SK-MEL-5 (cell line): Measurements from ENCODE around the gene THRB. TPM values are rescaled to one million over a fixed set of nuclear protein-coding genes. Genes with fewer than 3 reads are reported as not detected.

ENCODE experiments used
- DNase-seq: peaks from one replicate; pipeline ENCODE4 v3.0.0-alpha.2; 2016; ENCODE audit warnings: low read depth, low spot score
- in situ Hi-C: cut with HindIII; loops from 2 replicates; pipeline ENCODE4 v1.10.0; 2016; ENCODE audit warnings: low sequenced_read_pairs, high pct_unique_total_duplicates, low pct_unique_long_range_greater_than_20kb
- total RNA-seq: library from RNA; depleted of rRNA; stranded (reverse); fragments of >200 nt; shearing (Covaris generic); gene quantifications from 2 replicates; pipeline ENCODE4 v1.2.3, GENCODE V29; 2014

Gene THRB
- total RNA-seq, 1 experiment from 2014 or later, result 0.16 TPM

DNA sequence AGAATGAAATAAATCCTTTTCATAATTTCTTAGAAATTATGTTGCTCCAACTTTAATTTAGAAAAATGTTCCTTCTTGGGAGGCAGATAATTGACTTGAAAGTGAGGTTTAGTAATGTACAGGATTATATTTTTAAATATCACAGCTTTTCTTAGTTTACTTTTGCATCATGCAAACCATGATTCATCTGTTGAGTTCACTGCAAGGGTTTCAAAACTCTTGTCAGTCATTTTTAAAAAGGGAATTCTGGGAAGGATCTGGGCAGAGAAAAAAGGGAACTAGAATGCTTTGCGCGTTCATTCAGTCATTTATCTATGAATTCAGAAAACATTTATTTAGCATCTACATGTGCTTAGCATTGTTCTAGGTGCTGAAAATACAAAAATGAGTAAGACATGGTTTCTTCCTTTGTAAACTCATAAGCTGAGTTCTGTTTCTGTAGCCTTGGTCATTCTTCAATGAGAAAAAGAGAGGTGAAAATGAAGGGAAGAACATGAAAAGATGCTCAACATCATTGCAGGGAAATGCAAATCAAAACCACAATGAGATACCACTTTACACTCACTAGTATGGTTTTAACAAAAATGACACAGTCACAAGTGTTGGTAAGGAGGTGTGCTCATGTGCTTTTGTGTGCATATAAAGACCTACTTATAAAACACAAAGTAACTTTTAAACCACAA lies 340.5 kb downstream of the THRB start:
- in situ Hi-C loops, result no loop called here
- DNase-seq, result no peak

DNA sequence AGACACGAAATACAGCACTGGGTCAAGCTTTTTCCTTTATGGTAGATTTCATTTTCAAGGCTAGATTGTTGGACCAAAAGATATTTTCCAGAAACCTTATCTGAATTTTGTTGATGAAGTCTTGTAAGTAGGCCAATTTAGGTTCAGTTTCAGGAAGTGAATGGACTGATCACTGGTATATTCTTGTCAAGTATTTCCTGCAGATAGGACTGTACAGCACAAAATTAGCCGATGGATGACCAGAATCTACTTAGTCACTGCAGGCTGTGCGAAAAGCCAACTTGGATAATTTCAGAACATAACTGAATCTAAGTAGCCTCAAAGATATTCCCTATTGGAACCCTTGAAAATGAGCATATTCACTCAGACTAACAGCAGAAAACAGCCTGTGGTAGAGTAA lies 343.1 kb downstream of the THRB start:
- in situ Hi-C loops, result no loop called here
- no peak for DNase-seq

DNA sequence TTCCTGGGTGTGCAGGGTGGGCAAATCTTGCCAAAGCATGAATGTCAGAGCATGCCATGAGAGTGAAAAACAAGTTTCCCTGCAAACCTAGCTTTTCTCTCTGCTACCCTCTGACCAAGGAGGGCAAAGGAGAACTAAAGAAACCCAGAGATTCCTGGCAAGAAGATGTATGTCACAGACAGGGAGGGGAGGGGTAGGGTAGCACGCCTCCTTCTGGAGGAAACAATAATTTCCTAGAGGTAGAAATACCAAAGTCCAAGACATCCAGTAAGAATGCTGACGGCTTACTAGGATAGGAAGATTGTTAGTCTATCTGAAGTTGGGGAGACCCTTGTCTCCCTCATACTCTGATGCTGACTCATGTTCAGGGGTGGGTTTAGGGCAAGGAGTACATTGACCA lies 345.6 kb downstream of the THRB start:
- peak; percentile 55 for DNase-seq
- in situ Hi-C loops, result no loop called here

DNA sequence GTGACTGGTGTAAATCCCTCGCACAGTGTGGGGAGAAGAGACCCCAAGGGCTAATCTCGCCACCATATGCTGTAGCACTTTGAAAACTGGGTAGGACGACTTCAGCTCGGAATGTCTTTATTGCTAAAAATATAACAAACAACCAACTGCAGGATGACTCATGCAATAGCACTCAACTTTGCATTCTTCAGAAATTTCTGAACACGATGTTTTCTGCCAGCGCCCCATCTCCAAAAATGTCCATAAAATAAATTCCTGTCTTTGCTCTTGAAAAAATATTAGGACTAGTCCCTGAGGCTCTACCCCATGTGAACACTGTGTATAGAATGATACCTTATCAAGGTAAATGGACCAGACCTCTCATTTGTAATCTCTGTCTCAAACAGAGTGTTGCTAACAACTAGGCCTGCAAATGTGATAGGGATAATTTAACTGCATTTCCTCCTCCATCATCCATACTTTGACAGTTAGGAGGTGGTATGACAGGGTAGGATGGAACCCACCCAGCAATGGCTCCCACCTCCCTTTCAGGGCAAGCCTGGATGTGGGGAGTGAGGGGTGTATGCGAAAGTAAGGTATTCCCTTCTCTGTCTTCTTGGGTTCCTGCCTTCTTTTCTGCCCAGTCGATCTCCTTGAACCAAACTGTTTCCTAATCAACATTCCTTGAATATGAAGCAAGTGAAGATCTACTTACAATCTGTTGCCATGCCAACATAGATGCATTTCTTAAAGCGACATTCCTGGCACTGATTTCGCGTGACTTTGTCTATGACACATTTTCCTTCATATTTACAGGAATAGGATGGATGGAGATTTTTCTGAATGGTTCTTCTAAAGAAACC lies 348.4 kb downstream of the THRB start:
- in situ Hi-C loops, result no loop called here

DNA sequence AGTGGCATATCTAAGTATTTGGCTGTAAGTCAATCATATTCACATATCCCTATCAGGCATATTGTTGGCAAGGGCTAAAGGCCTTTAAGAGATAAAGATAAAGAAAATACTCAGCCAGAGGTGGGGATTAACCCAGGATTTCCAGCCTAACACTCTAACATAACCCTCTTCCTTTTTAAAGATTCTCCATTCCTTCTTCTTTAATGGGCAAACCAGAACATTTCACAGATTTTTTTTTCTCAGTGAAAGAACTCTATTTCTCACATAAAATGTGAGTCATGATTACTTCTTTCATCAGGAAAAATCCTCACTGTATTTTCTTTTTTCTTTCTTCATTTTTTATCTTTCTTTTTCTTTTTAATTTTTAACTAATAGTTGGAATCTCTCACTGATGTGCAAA lies 349.2 kb downstream of the THRB start:
- DNase-seq, result no peak
- in situ Hi-C loops, result no loop called here

More for the DNA sequence above, 348.4 kb downstream of the THRB start:
- peak; percentile 5 for DNase-seq

DNA sequence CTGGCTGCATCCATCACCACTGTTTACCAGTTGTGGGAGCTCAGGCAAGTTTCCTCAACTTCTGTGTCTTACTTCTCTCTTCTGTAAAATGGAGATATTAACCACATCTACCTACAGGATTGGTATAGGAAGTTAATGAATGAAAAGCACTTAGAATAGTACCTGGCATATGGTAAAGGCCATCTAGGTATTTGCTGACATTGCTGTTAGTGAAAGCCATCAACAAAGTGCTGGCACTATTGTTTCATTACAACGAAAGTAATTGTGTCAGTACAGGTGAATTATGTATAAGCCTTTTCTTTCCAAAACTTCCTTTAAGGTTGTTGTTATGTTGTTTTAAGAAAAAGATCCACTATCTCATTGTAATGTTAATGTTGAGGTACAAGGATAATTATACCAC lies 352.5 kb downstream of the THRB start:
- in situ Hi-C loops, result no loop called here
- DNase-seq, result no peak

DNA sequence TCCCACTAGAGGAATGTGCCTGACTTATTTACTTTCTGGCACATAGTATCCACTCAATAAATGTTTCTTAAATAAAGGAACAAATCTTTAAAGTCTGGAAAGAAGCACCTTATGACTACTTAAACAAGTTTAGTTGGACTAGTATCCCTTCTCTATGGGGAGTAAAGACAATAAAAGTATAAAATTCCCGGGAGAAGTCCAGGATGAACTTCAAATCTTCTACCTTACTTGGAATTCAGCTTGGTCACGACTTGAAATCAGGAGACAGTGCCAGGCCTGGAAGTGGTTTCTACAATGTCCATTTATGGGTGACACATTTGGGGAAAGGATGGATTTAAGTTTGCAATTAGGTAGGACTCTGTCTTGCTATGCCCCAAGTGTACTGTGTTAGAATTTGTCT lies 353.1 kb downstream of the THRB start:
- in situ Hi-C loops, result no loop called here
- DNase-seq, result no peak

DNA sequence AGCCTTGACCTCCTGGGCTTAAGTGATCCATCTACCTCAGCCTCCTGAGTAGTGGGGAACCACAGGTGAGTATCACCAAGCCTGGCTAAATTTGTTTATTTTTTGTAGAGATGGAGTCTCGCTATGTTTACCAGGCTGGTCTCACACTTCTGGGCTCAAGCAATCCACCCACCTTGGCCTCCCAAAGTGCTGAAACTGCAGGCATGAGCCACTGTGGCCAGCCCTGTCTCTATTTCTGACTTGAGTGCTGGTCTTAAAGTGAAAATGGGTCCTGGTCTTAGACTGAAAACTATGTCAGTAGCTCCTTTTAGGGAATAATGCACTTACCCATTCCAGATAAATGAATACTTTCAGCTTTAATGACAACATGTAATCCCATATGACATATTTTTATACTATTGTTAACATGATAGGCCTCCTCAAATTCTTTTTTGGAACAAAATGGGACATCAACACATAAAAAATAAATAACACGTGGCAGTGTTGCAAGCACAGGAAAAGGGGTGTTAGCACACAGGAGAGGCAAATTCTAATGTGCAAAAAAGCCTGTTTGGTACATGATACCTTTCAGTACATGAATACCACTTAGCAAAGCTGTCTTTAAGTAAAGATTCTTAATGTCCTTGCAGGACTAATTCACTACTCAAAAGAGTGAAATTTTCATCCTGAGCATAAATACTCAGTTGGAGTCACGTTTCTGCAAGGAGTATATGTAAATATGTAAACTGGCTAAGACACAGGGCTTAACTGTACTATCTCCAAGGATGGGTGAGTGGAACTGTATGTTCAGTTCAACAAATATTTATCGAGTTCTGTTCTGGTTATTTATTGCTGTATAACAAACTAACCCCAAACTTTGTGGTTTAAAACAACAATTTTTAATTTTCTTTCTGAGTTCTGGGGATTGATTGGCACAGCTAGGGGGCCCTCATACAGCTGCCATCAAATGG lies 354.9 kb downstream of the THRB start:
- no peak for DNase-seq
- in situ Hi-C loops, result no loop called here

DNA sequence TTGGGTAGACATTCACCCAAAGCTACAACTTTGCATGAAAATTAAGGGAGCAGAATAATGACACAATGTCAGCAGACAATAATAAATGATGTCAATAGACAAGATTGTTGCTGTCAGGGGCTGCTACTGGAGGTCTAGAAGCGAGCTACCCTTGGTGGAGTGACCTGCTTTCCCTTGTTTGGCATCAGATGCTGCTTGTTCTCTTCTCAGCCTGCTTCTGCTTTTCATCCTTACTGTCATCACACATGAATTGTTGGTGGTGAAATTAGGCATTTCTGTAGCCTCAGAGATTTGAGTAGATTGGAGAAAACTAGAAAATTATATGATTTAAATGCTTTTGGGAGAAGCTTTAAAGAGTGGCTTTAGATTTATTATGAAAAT lies 355.8 kb downstream of the THRB start:
- in situ Hi-C loops, result no loop called here
- no peak for DNase-seq

DNA sequence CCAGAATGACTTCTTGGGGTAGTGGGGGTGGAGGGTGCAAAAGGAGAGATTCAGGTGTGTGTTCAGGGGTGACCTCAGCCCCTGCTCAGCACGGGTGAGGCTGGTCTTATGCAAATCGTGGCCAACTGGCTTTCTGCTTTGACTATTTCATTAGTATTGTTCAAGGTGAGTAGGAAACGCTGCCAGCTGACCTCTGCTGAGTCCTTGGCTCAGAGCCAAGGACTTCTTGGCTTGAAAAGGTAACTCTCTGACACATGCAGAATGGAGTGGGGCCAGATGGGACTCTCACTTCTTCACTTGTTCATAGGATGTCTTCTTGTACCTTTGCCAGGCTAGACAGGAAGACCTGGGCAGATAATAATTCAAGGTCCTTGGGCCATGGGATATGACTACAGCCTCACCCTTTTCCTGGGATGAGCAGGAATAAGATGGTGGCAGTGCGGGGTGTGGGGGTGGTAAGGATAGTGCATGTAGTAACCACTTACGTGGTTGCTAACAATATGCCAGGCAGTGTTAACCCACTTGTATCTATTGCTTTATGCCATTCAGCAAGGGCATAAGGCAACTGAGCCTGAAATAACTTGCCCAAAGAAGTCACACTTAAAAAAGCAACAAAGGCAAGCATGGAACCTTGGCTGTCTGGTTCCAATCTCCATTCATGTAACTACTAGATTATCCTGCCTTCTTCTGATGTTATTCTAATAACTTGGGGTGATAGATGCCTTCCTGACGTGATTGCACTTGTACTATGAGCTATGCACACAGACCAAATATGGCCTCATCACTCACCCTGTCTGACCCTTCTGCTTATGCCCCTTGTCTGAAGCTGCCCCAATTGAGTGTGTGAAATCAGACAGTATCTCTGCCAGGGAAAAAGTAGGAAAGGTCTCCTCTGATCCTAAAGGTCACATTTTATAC lies 356.4 kb downstream of the THRB start:
- no peak for DNase-seq
- in situ Hi-C loops, result no loop called here

DNA sequence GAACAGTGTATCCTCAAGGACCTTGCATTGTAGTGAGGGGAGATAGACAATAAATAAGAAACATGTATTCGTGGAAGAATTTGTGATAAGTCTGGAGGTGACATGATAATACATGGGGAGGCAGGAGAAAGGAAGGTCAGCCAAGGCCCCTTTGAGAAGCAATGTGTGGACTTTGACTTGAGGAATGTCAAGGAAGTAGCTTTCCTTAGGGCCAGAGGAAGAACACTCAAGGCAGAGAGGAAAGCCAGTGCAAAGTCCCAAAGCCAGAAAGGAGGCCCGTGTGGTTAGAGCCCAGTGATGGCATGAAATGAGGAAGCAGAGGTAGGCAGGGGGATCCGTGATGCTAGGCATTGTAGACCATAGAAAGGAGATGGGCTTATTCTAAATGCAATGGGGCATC lies 357.3 kb downstream of the THRB start:
- no peak for DNase-seq
- in situ Hi-C loops, result no loop called here

DNA sequence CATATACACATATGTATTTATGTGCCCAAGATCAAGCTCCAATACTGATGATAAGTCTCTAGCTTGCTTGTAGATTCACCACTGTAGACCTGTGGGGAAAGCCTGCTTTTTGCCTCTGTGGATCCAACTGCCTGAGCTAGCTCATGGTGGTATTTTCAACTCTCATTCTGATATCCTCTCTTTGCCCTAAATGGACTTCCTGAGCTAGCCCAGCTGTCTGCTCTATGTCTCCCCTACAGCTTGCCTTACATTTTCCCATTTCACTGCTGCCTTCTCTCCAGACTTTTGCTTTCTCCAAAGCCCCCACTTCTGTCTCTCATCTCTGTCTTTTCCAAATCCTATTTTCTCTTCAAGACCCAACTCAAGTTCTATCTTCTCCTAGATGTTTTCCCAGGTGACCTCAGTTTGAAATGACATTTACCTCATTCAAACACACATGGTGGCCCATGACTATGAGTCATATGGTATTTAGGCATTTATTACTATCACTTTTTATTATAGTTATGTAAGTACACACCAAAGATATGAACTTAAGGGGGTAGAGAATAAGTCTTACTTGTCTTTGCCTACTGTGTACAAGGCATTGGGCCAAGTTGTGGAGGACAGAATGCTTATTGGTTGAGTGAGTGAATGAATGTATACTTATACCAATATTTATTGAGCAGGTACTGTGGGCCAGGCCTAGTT lies 357.9 kb downstream of the THRB start:
- no peak for DNase-seq
- in situ Hi-C loops, result no loop called here

DNA sequence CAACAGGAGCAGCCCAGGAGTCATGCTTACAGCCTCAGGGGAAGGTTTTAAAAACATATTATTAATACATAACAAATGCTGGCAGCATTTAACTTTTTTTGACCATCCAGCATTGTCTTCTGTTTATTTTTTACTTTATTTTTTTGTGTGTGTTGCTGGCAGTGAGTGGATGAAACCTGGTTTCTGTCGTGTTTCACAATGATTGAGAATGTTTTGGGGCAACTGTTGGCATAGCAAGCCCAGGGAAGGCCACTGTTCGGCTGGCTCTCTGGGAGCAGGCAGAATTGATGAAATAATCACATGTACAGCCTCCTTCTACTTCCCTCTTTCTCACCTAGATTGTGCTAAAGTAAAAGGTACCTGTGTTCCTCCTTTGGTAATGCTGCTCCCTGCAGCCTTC lies 359.4 kb downstream of the THRB start:
- in situ Hi-C loops, result no loop called here
- DNase-seq, result no peak

DNA sequence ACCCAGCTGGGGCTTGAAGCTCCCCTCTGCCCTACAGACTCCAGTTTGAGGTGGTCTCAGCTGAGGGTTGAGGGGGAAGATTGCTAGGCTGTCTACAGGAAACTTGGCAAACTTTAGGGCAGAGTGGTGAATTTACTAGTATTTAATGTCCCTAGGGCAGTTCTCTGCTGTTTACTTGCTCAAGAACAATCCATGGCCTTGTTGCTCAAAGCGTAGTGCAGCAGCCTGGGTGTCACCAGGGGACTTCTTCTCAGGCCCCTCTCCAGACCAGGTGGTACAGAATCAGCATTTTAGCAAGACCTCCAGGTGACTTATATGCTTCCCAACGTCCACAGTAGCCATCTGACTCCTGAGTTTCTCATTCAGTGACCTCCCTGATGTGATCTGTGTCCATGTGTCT lies 360.7 kb downstream of the THRB start:
- no peak for DNase-seq
- in situ Hi-C loops, result no loop called here

DNA sequence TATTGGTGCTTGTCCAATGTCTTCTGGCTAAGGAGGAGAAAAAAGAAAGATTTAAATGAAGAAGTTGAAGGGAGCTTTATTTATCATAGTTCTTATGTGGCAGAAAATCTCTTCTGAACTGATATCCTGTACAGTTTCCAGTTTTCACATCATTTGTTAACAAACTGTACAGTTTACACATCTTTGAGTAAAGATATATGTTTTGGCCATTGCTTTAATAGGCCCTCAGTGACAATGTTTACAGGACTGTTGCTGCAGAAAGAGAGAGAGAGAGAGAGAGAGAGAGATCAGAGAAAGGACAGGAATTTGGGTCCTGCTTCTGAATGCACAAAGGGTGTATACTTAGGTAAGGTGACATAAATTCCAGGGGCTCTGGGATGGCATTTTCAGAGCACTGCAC lies 361.2 kb downstream of the THRB start:
- no peak for DNase-seq
- in situ Hi-C loops, result no loop called here

DNA sequence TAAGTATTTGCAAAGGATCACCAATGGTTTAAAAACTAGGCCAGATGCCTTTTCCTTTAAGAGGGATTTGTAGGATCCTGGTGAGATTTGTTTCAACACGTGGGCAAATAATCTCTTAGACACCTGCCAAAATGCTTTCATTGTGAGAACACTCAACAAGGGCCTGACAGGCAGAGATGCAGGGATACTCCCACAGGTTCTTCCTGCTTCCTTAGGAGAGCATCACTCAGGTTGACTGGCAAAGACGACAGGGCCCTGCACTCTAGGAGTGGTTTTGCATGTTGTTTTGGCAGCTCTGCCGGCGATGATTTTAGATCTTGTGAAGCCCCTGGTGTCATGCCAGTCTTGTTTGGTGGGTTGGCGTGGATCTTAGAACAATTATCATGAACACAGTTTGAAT lies 365.1 kb downstream of the THRB start:
- in situ Hi-C loops, result no loop called here
- DNase-seq, result no peak
